H1 (cell line): ENCODE results near the gene EVI2B. TPM values are rescaled to one million over a fixed set of nuclear protein-coding genes. Genes with fewer than 3 reads are reported as not detected.

ENCODE experiments used
- CTCF ChIA-PET: fragments of 300-600 bp; sonication (Branson Sonifier 250); formaldehyde crosslinking; loops from one replicate; lab custom pipeline; 2021; ENCODE audit not compliant: partially characterized antibody; lab: Charles Lee
- POLR2A ChIA-PET: fragments of 300-600 bp; sonication (Branson Sonifier 250); formaldehyde crosslinking; loops from one replicate; lab custom pipeline; 2021; ENCODE audit warnings: inconsistent platforms; ENCODE audit not compliant: partially characterized antibody; lab: Charles Lee
- DNase-seq, 2 experiments: peaks; one replicate each; pipeline versions ENCODE4 v3.0.0 to v3.0.0-alpha.2; 2010 to 2022; ENCODE audit warnings: low spot score in 2 of 2, low read depth in 1 of 2, mixed read lengths in 1 of 2
- FAIRE-seq: peaks from 2 replicates; lab custom pipeline; 2011; peaks lifted over from hg19 to GRCh38; lab: Jason Lieb, UNC
- H2AFZ ChIP-seq: 2 replicates; pipeline ENCODE4 v1.8.1; 2012; ENCODE audit warnings: low read length, inconsistent platforms
- H2AK5ac ChIP-seq: 2 replicates; pipeline ENCODE4 v1.6.1; 2013; ENCODE audit warnings: low read depth, low read length
- H2BK120ac ChIP-seq: replicated peaks from 2 replicates; pipeline ENCODE3; 2013; ENCODE audit warnings: low read depth, low read length, inconsistent platforms
- H2BK12ac ChIP-seq: 2 replicates; pipeline ENCODE4 v1.6.1; 2013; ENCODE audit warnings: low read depth, low read length
- H2BK15ac ChIP-seq: 2 replicates; pipeline ENCODE4 v1.6.1; 2013; ENCODE audit warnings: low read length
- H2BK20ac ChIP-seq: 2 replicates; pipeline ENCODE4 v1.6.1; 2013; ENCODE audit warnings: low read length
- H2BK5ac ChIP-seq: 2 replicates; pipeline ENCODE4 v1.6.1; 2013; ENCODE audit warnings: low read depth, low read length
- H3K14ac ChIP-seq: 2 replicates; pipeline ENCODE4 v1.6.1; 2013; ENCODE audit warnings: inconsistent platforms; ENCODE audit not compliant: insufficient read length
- H3K18ac ChIP-seq: 2 replicates; pipeline ENCODE4 v1.6.1; 2013; ENCODE audit warnings: low read length; ENCODE audit errors: extremely low read depth
- H3K23ac ChIP-seq: 2 replicates; pipeline ENCODE4 v1.6.1; 2013; ENCODE audit warnings: inconsistent platforms; ENCODE audit not compliant: insufficient read length
- H3K23me2 ChIP-seq: 2 replicates; pipeline ENCODE4 v1.6.1; 2013; ENCODE audit warnings: low read depth, low read length
- H3K27ac ChIP-seq: 2 replicates; pipeline ENCODE4 v1.6.1; 2011; ENCODE audit warnings: low read depth, low read length, inconsistent platforms
- H3K27me3 ChIP-seq, 4 experiments: replicated peaks in 1 of 4; 1 replicate in 1 of 4; 2 replicates in 3 of 4; pipeline versions ENCODE4 v1.6.1 to v1.8.1; 2011 to 2013; ENCODE audit warnings: low read length in 3 of 4, mild to moderate bottlenecking in 3 of 4, inconsistent platforms in 2 of 4, mixed read lengths in 2 of 4, moderate library complexity in 1 of 4; ENCODE audit not compliant: control insufficient read depth in 3 of 4, insufficient read depth in 3 of 4; ENCODE audit errors: extremely low read depth in 1 of 4
- H3K36me3 ChIP-seq, 4 experiments: 2 replicates each; pipeline versions ENCODE4 v1.6.1 to v1.8.1; 2011 to 2013; ENCODE audit warnings: mild to moderate bottlenecking in 4 of 4, low read length in 3 of 4, moderate library complexity in 2 of 4, control low read depth in 1 of 4, inconsistent platforms in 1 of 4; ENCODE audit not compliant: insufficient read depth in 4 of 4, control insufficient read depth in 2 of 4
- H3K4ac ChIP-seq: replicated peaks from 2 replicates; pipeline ENCODE3; 2013; ENCODE audit warnings: low read length, low read depth, mixed read lengths, inconsistent platforms; ENCODE audit not compliant: insufficient read length
- H3K4me1 ChIP-seq, 4 experiments: replicated peaks in 1 of 4; 1 replicate in 1 of 4; 2 replicates in 3 of 4; pipeline versions ENCODE4 v1.6.1 to v1.8.1; 2011 to 2013; ENCODE audit warnings: low read length in 3 of 4, inconsistent platforms in 2 of 4, mixed read lengths in 1 of 4; ENCODE audit not compliant: insufficient read depth in 4 of 4, control insufficient read depth in 3 of 4
- H3K4me2 ChIP-seq, 2 experiments: 2 replicates each; pipeline versions ENCODE4 v1.6.1 to v1.8.1; 2011 to 2013; ENCODE audit warnings: low read depth in 2 of 2, low read length in 2 of 2, control low read depth in 1 of 2, inconsistent platforms in 1 of 2, mild to moderate bottlenecking in 1 of 2; ENCODE audit not compliant: insufficient read depth in 1 of 2
- H3K4me3 ChIP-seq, 4 experiments: fragments of 200-600, 300-600 bp in 1 of 4; sonication (generic), shearing (Covaris generic), sonication (Bioruptor Twin) in 1 of 4; 2 replicates each; pipeline versions ENCODE4 v1.5.1 to v1.8.1; 2011 to 2016; ENCODE audit warnings: low read length in 4 of 4, low read depth in 3 of 4, control low read depth in 2 of 4, inconsistent platforms in 2 of 4, mild to moderate bottlenecking in 2 of 4, mixed read lengths in 1 of 4, moderate library complexity in 1 of 4; ENCODE audit not compliant: insufficient read depth in 2 of 4; ENCODE audit errors: extremely low read depth in 1 of 4
- H3K56ac ChIP-seq: replicated peaks from 2 replicates; pipeline ENCODE3; 2013; ENCODE audit warnings: low read depth, mild to moderate bottlenecking, mixed read lengths, low read length, inconsistent platforms; ENCODE audit not compliant: insufficient read length
- H3K79me1 ChIP-seq: 2 replicates; pipeline ENCODE4 v1.6.1; 2013; ENCODE audit warnings: low read depth, low read length, control low read depth
- H3K79me2 ChIP-seq, 2 experiments: 2 replicates each; pipeline versions ENCODE4 v1.6.1 to v1.8.1; 2012 to 2013; ENCODE audit warnings: low read length in 2 of 2, mild to moderate bottlenecking in 2 of 2, inconsistent platforms in 1 of 2; ENCODE audit not compliant: insufficient read depth in 2 of 2, control insufficient read depth in 1 of 2
- H3K9ac ChIP-seq, 4 experiments: replicated peaks in 1 of 4; 1 replicate in 1 of 4; 2 replicates in 3 of 4; pipeline versions ENCODE4 v1.6.1 to v1.8.1; 2011 to 2013; ENCODE audit warnings: low read depth in 3 of 4, low read length in 3 of 4, control low read depth in 2 of 4, mild to moderate bottlenecking in 2 of 4, moderate library complexity in 2 of 4, inconsistent platforms in 1 of 4; ENCODE audit errors: extremely low read depth in 1 of 4
- H3K9me3 ChIP-seq, 2 experiments: 2 replicates each; pipeline versions ENCODE4 v1.6.1 to v1.8.1; 2012 to 2013; ENCODE audit warnings: mild to moderate bottlenecking in 2 of 2, moderate library complexity in 2 of 2, control low read depth in 1 of 2, inconsistent platforms in 1 of 2, low read depth in 1 of 2, low read length in 1 of 2, mixed read lengths in 1 of 2; ENCODE audit not compliant: insufficient read depth in 2 of 2
- H4K20me1 ChIP-seq, 2 experiments: replicated peaks in 1 of 2; 2 replicates each; pipeline versions ENCODE3 to v1.8.1; 2011 to 2013; ENCODE audit warnings: inconsistent platforms in 2 of 2, low read length in 2 of 2, mild to moderate bottlenecking in 1 of 2; ENCODE audit not compliant: insufficient read depth in 2 of 2, control insufficient read depth in 1 of 2
- H4K5ac ChIP-seq: 2 replicates; pipeline ENCODE4 v1.6.1; 2013; ENCODE audit warnings: low read length, low read depth, mixed read lengths, inconsistent platforms; ENCODE audit not compliant: insufficient read length
- H4K8ac ChIP-seq: 2 replicates; pipeline ENCODE4 v1.8.0; 2013; ENCODE audit warnings: mild to moderate bottlenecking, moderate library complexity, low read length, inconsistent platforms; ENCODE audit not compliant: insufficient read depth; ENCODE audit errors: extremely low read depth
- H4K91ac ChIP-seq: replicated peaks from 2 replicates; pipeline ENCODE3; 2013; ENCODE audit warnings: low read length, mixed read lengths, inconsistent platforms; ENCODE audit not compliant: insufficient read length
- CHD2 ChIP-seq: IDR thresholded peaks from 2 replicates; pipeline ENCODE4 v1.6.1; 2012; ENCODE audit warnings: low read length, improper control_type of control experiment
- CREB1 ChIP-seq: IDR thresholded peaks from 2 replicates; pipeline ENCODE4 v1.6.1; 2012; ENCODE audit warnings: inconsistent platforms
- JUN ChIP-seq: IDR thresholded peaks from 2 replicates; pipeline ENCODE4 v1.6.1; 2011; ENCODE audit warnings: low read depth, mild to moderate bottlenecking, improper control_type of control experiment, low read length
- KDM4A ChIP-seq: IDR thresholded peaks from one replicate; pipeline ENCODE4 v1.7.1; 2012; ENCODE audit warnings: low read depth, mild to moderate bottlenecking, moderate library complexity, low read length, inconsistent platforms; ENCODE audit not compliant: severe bottlenecking
- KDM5A ChIP-seq: fragments of 200-600 bp; IDR thresholded peaks from 2 replicates; pipeline ENCODE4 v1.7.1; 2012; ENCODE audit warnings: mild to moderate bottlenecking, low read length, inconsistent platforms, mixed read lengths
- POLR2AphosphoS5 ChIP-seq: IDR thresholded peaks from 2 replicates; pipeline ENCODE4 v1.6.1; 2011; ENCODE audit warnings: low read depth, low read length
- SIN3A ChIP-seq, 2 experiments: IDR thresholded peaks in 1 of 2; conservative IDR thresholded peaks in 1 of 2; 2 replicates each; pipeline ENCODE4 v1.6.1; 2011 to 2012; ENCODE audit warnings: low read length in 2 of 2, improper control_type of control experiment in 1 of 2, low read depth in 1 of 2, mild to moderate bottlenecking in 1 of 2
- SP1 ChIP-seq: IDR thresholded peaks from 2 replicates; pipeline ENCODE4 v1.6.1; 2011; ENCODE audit warnings: low read depth, low read length
- SUZ12 ChIP-seq: fragments of 200-600 bp; sonication (generic); IDR thresholded peaks from 2 replicates; pipeline ENCODE4 v1.6.1; 2012; ENCODE audit warnings: mild to moderate bottlenecking, inconsistent platforms, low read length, moderate library complexity, mixed read lengths
- WGBS, 2 experiments: shearing (Covaris generic) in 1 of 2; methylation state at CpG; one replicate each; pipeline versions ENCODE4 v1.1.6 to v1.1.7; 2013 to 2015; ENCODE audit warnings: low lambda C conversion rate in 2 of 2, mixed read lengths in 2 of 2, inconsistent platforms in 1 of 2, low coverage in 1 of 2, missing lambda C conversion rate in 1 of 2; ENCODE audit not compliant: insufficient replicate concordance in 2 of 2, insufficient coverage in 1 of 2, insufficient read length in 1 of 2; ENCODE audit errors: extremely low coverage in 1 of 2, missing lambda C conversion rate in 1 of 2; 5-methylcytosine and 5-hydroxymethylcytosine counted together
- polyA plus RNA-seq, 7 experiments: library from polyadenylated mRNA; depleted of rRNA in 3 of 7; stranded (reverse) in 5 of 7; unstranded in 2 of 7; fragments of >200 nt in 5 of 7; fragments of 200-250 nt in 2 of 7; gene quantifications; 1 replicate in 5 of 7; 2 replicates in 1 of 7; 4 replicates in 1 of 7; pipeline versions ENCODE4 v1.2.1 to v1.2.3, GENCODE V29; 2011 to 2013; ENCODE audit warnings: missing spikeins in 2 of 7, mixed read lengths in 2 of 7
- total RNA-seq: library from RNA; stranded (reverse); fragmentation: NEBNext Ultra II Directional; extraction: Animal tissue kit (Norgen Biotek cat#: 25700); gene quantifications from 2 replicates; pipeline ENCODE4 v1.2.1, GENCODE V29; 2021

EVI2B gene
- total and polyA plus RNA-seq, 2 of the 8 experiments (the other 6 are each of a cell fraction or from before 2014, with no cell fraction given): not detected

DNA sequence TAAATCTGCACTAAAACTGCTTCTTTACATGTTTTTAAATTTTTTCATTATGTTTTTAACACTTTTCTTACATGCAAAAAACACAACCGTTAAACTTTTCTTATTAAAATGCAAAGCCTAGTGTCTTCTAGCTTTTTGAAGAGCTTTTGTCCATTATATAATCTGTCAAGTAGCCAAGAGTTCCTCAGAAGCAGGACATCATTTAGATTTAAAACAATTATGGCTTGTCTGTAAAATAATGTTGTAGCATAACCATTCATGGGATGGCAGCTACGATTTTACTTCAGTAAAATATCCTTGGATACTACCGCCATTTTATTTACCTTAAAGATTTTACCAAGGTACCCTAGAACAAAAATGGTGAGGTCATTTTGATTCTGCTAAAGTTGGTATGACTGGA lies 19.6 kb downstream of the EVI2B start:
- Histone ChIP-seq H4K5ac (no peak overlapping the region), H3K18ac (no peak overlapping the region), H3K27me3 (no peaks in the 10 kb centered on the region), H3K36me3 (no peaks in the 10 kb centered on the region), H3K4me3 (no peak overlapping the region), H2BK120ac (no peak overlapping the region), H3K9ac (no peak overlapping the region), H4K20me1 (no peaks in the 10 kb centered on the region), H3K23me2 (no peaks in the 10 kb centered on the region), H3K4me2 (no peak overlapping the region), H2BK20ac (no peak overlapping the region), H3K79me2 (no peaks in the 10 kb centered on the region), H2BK15ac (no peak overlapping the region), H3K4ac (no peak overlapping the region), H2AFZ (no peak overlapping the region), H2BK12ac (no peak overlapping the region), H2BK5ac (no peak overlapping the region), H3K4me1 (peaks cover 0 to 3% (median 0%) of the 10 kb centered on the region in 4 experiments; a peak in 1 of 7 replicates), H4K91ac (no peak overlapping the region), H3K27ac (no peak overlapping the region), H4K8ac (no peak overlapping the region), H3K23ac (no peak overlapping the region), H3K56ac (no peak overlapping the region), H3K79me1 (no peaks in the 10 kb centered on the region), H2AK5ac (no peak overlapping the region), H3K14ac (no peak overlapping the region), H3K9me3 (peaks cover 0 to 5% of the 10 kb centered on the region in 2 experiments; a peak in 1 of 4 replicates)
- TF ChIP-seq CHD2 (no peak), POLR2AphosphoS5 (no peak), SIN3A (conservative IDR thresholded peaks at IDR 0.05 in 1 of 2, IDR thresholded peaks at IDR 0.05 in 1 of 2; ENCODE audit: low read depth in 1 of 2, low read length in 2 of 2) (no peak), SP1 (no peak), KDM4A (no peak), KDM5A (no peak), JUN (no peak), CREB1 (no peak), SUZ12 (no peak)
- CTCF ChIA-PET: interaction anchor here (1.7 kb wide), 1 partner anchor 233 kb away, joined by 4 read pairs; no protein-coding TSS in a partner anchor
- WGBS, 2 experiments: 96% methylated on average over 3 of the region's 3 CpGs; no CpG with 5 or more reads in 1 of the 2 experiments
- FAIRE-seq: no peak
- no peak for DNase-seq
- POLR2A ChIA-PET: no interaction called here
